Adrenal gland (tissue), 5 donors: ENCODE data around the gene FAF1.

ENCODE experiments used
- CTCF ChIP-seq, 6 experiments: fragments of 450-650 bp in 4 of 6; fragments of 200-600 bp in 2 of 6; sonication (generic) in 1 of 6; IDR thresholded peaks; 1 replicate in 5 of 6; 2 replicates in 1 of 6; pipeline versions ENCODE4 v1.5.1 to v1.8.0; 2016 to 2021; ENCODE audit warnings: antibody characterized with exemption in 6 of 6, mild to moderate bottlenecking in 2 of 6, moderate library complexity in 1 of 6
- POLR2A ChIP-seq, 2 donors: fragments of 450-650 bp; IDR thresholded peaks; one replicate each; pipeline ENCODE4 v1.6.1; 2017; ENCODE audit warnings: antibody characterized with exemption in 2 of 2, mild to moderate bottlenecking in 2 of 2, moderate library complexity in 1 of 2
- donor health status: DM: no; HTN: no; CAD: no.

GRCh38 chr1:50878434-50878833, 81.6 kb downstream of the FAF1 start:
- TF ChIP-seq CTCF (IDR thresholded peaks at IDR 0.05) (no peak), POLR2A (IDR thresholded peaks at IDR 0.05) (no peak)
